ENCODE measurements around the gene LEMD3.
"Not testable (repeated sequence)": the region's sequence is repeated elsewhere in the genome, so short reads cannot be mapped to it uniquely, and the experiment has no call there.

The LEMD3 gene

GRCh38 chr12:65279369-65280112 lies 110.2 kb downstream of the LEMD3 start:
- no peak for DNase-seq

GRCh38 chr12:65280306-65280705 lies 110.9 kb downstream of the LEMD3 start:
- no peak for DNase-seq

GRCh38 chr12:65282840-65283239 lies 113.5 kb downstream of the LEMD3 start:
- DNase-seq: no peak

- not testable (repeated sequence) for DNase-seq
Observed at GRCh38 chr12:65285532-65285931, 116.1 kb downstream of the LEMD3 start.

GRCh38 chr12:65287426-65287825 lies 118.0 kb downstream of the LEMD3 start:
- no peak for DNase-seq

GRCh38 chr12:65292241-65292640 lies 122.9 kb downstream of the LEMD3 start:
- DNase-seq: no peak

- DNase-seq: no peak
Observed at GRCh38 chr12:65293735-65294134, 124.4 kb downstream of the LEMD3 start.

- DNase-seq: no peak
Observed at GRCh38 chr12:65294641-65295262, 125.4 kb downstream of the LEMD3 start.

- DNase-seq: no peak
Observed at GRCh38 chr12:65296508-65297265, 127.3 kb downstream of the LEMD3 start.
